ENCODE results near the gene IRF6. TPM values are rescaled to one million over a fixed set of nuclear protein-coding genes. Genes with fewer than 3 reads are reported as not detected.

IRF6 gene
- total and polyA plus RNA-seq, 2 donors = 9.3 to 25.0 TPM

GRCh38 chr1:209752890-209753289 is 53.1 kb downstream of the IRF6 start:
- Histone ChIP-seq H3K36me3 (ENCODE audit: insufficient read depth) (no peaks in the 10 kb centered on the region), H3K4me3 (ENCODE audit: low read depth, low read length) (no peak overlapping the region), H3K4me1 (ENCODE audit: insufficient read depth) (no peaks in the 10 kb centered on the region), H3K27ac (ENCODE audit: low read depth) (no peak overlapping the region)
- no peak for DNase-seq (ENCODE audit: extremely low spot score)
- WGBS = 92% methylated on average over 3 of the region's 3 CpGs

GRCh38 chr1:209751627-209752231 is 54.2 kb downstream of the IRF6 start:
- no peak for DNase-seq (ENCODE audit: extremely low spot score)
- no peaks in the 10 kb centered on the region for H3K36me3 ChIP-seq (ENCODE audit: insufficient read depth)
- no peak overlapping the region for H3K4me3 ChIP-seq (ENCODE audit: low read depth, low read length)
- WGBS = 54% methylated on average over 5 of the region's 5 CpGs
- no peaks in the 10 kb centered on the region for H3K4me1 ChIP-seq (ENCODE audit: insufficient read depth)
- no peak overlapping the region for H3K27ac ChIP-seq (ENCODE audit: low read depth)

DNA sequence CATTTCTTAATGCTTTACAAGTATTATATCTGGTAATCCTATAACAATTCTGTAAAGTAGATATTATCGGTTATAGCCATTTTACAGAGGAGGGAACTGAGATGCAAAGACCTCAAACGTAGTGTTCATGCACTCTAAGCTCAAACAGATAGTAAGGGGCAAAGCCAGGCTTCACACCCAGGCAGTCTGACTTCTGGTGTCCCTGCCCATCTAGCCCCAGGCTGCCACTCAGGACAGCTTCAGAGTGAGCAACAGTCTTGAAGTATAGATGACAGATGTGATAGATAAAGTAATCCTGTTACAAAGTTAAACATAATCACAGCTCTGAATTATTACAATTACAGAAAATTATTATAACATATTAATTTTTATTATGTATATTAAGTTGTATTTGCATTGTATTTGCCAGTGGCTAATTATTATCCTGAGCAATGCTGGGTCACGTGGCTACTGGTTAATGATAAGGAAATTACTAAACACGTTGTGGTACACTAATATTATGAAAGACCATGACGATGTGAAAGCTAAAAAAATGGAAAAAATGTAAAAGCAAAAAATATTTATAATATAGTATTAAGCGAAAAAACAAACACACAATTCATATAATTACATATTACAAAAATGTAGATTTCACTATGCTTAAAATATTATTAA is 56.1 kb downstream of the IRF6 start:
- Histone ChIP-seq H3K4me1 (ENCODE audit: insufficient read depth) (no peaks in the 10 kb centered on the region), H3K36me3 (ENCODE audit: insufficient read depth) (no peaks in the 10 kb centered on the region), H3K27ac (ENCODE audit: low read depth) (no peak overlapping the region), H3K4me3 (ENCODE audit: low read depth, low read length) (no peak overlapping the region)
- WGBS = 75% methylated on average over 6 of the region's 6 CpGs
- DNase-seq (ENCODE audit: extremely low spot score) = no peak

- WGBS = 72% methylated on average over 2 of the region's 2 CpGs
Observed at GRCh38 chr1:209749205-209749604, 56.7 kb downstream of the IRF6 start.

GRCh38 chr1:209748620-209749019 is 57.3 kb downstream of the IRF6 start:
- Histone ChIP-seq H3K36me3 (ENCODE audit: insufficient read depth) (no peaks in the 10 kb centered on the region), H3K4me1 (ENCODE audit: insufficient read depth) (no peaks in the 10 kb centered on the region), H3K27ac (ENCODE audit: low read depth) (no peak overlapping the region), H3K4me3 (ENCODE audit: low read depth, low read length) (no peak overlapping the region)
- 61% methylated on average over 4 of the region's 4 CpGs for WGBS
- no peak for DNase-seq (ENCODE audit: extremely low spot score)

More at GRCh38 chr1:209749205-209749604, 56.7 kb downstream of the IRF6 start:
- Histone ChIP-seq H3K27ac (ENCODE audit: low read depth) (no peak overlapping the region), H3K4me1 (ENCODE audit: insufficient read depth) (no peaks in the 10 kb centered on the region), H3K36me3 (ENCODE audit: insufficient read depth) (no peaks in the 10 kb centered on the region), H3K4me3 (ENCODE audit: low read depth, low read length) (no peak overlapping the region)
- DNase-seq (ENCODE audit: extremely low spot score) = no peak

DNA sequence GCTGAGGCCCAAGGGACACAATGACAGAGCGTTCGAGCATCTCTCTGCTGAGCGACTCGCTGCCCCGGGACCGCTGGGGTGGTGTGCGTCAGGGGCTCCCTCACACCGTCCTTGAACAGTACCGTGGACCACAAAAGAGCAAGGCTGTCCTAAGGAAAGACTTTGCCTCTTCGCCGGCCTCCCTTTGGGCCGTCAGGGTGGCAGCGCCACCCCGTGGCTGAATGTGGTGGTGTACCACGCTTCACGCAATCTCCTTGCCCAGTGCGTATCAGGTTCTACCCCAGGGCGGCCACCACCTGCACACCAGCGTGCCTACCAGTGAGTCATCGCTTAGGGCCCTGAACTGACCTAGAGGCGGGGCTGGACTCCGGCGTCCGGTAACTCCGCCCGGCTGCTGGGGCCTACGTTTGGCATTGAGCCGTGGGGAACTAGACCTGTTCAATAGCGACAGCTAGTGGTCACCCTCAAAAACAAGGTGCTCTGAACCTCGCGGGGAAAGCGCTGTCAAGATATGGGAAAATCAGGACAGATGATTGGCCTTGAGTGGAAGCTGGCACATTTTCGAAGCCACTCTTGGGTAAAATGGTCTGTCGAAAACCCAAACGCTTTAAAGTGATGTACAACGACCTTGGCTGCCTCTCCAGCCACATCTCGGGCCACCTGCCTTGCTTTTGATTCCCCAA is 58.2 kb downstream of the IRF6 start:
- 13% methylated on average over 37 of the region's 37 CpGs for WGBS
- Histone ChIP-seq H3K4me1 (ENCODE audit: insufficient read depth) (no peaks in the 10 kb centered on the region), H3K4me3 (ENCODE audit: low read depth, low read length) (no peak overlapping the region), H3K27ac (ENCODE audit: low read depth) (peak overlapping the region; percentile 14), H3K36me3 (ENCODE audit: insufficient read depth) (no peaks in the 10 kb centered on the region)
- peak; percentile 70 for DNase-seq (ENCODE audit: extremely low spot score)

DNA sequence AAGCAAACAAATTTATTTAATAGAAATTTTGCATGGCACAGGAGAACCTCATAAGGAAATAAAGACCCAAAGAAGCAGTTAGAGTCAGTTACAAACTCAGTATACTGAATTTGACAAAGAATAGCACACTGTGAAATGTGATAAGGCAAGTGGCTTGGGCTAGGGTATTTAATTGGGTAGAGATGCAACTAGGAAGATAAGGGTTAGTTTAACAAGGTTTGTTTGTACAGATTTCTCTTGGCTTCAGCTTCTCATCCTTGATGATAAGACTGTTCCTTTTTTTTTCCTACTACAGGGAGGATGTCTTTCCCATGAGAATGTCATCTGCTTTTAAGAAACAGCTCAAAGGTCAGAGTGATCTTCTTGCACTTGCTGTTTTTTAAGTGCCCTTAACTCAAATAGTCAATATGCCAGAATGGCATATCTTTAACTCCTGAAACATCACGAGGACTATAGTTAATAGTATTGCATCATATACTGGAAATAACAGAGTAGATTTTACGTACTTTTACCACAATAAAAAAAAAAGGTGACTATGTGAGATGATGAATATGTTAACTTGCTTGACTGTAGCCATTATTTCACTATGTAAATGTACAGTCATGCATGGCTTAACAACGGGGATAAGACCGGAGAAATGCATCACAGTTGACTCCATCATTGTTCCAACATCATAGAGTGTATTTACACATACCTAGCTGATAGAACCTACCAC is 59.3 kb downstream of the IRF6 start:
- Histone ChIP-seq H3K27ac (ENCODE audit: low read depth) (no peak overlapping the region), H3K4me1 (ENCODE audit: insufficient read depth) (no peaks in the 10 kb centered on the region), H3K4me3 (ENCODE audit: low read depth, low read length) (no peak overlapping the region), H3K36me3 (ENCODE audit: insufficient read depth) (no peaks in the 10 kb centered on the region)
- 69% methylated on average over 4 of the region's 4 CpGs for WGBS
- no peak for DNase-seq (ENCODE audit: extremely low spot score)

DNA sequence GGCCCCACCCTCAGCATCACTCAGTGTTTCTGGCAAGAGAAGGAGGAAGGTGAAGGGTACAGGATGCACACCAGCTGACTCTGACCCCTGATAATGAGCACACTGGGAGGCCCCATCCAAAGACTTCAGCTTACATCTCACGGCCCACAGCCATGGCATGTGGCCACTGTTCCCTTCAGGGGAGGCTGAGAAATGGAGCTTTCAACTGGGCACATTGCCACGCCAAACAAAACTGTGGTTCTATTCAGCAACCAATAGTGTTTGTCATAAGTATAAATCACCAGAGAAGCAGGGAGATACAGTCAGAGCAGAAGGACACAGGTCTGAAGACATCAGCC is 62.8 kb downstream of the IRF6 start:
- H3K27ac ChIP-seq (ENCODE audit: low read depth) = no peak overlapping the region
- H3K4me3 ChIP-seq (ENCODE audit: low read depth, low read length) = no peak overlapping the region
- 48% methylated on average over 2 of the region's 2 CpGs for WGBS
- no peaks in the 10 kb centered on the region for H3K36me3 ChIP-seq (ENCODE audit: insufficient read depth)
- H3K4me1 ChIP-seq (ENCODE audit: insufficient read depth) = no peaks in the 10 kb centered on the region
- no peak for DNase-seq (ENCODE audit: extremely low spot score)

DNA sequence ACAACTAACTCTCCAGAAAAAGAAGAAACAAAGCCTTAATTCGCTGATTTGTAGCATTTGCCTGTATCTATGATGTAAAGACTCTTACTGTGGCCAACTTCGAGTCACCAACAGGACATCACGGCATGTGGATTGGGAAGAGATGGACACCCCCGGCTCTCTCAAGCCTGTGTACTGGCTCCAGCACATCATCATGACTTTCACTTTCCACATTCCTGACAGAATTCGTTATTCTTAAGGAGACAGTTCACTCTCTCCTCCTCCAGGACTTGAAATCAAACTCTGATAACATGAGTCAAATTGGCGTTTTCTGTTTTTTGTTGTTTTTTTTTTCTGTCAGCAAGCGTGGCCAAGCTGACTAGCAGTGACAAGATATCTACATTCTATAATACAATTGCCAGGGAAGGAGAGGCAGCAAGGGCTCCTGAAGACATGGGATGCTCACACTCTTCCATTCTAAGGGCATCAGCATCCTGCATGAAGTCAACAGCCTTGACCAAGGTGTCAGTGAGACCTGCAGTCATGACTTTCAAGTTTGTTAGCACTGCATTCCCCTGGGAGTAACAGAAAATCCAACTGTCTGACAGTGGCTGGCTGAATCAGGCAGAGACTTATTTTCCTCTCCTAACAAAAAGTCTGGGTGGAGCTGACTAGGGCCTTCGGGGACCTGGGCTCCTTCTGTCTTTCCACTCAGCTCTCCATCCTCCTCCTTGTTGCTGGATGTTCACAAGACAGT is 63.4 kb downstream of the IRF6 start:
- 39% methylated on average over 8 of the region's 8 CpGs for WGBS
- Histone ChIP-seq H3K36me3 (ENCODE audit: insufficient read depth) (no peaks in the 10 kb centered on the region), H3K27ac (ENCODE audit: low read depth) (no peak overlapping the region), H3K4me1 (ENCODE audit: insufficient read depth) (no peaks in the 10 kb centered on the region), H3K4me3 (ENCODE audit: low read depth, low read length) (no peak overlapping the region)
- DNase-seq (ENCODE audit: extremely low spot score) = no peak

DNA sequence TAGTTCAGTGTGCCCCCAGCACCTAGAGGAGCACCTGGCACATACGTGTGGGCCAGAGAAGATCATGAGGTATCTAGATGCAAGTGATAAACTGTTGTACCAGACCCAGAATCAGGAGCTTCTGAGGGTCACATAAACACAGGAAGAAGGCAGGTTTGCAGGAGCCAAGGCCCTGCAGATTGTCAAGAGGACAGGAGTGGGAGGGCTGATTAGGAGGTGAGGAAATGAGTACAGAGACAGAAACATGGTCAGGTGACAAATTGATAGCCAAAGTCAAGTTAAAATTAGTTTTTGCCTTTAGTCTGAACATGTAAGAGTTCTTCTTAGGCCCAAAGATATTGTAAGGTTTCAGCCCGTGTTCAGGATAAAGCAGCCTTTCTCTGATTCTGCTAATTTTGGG is 64.1 kb downstream of the IRF6 start:
- no peak for DNase-seq (ENCODE audit: extremely low spot score)
- Histone ChIP-seq H3K4me1 (ENCODE audit: insufficient read depth) (no peaks in the 10 kb centered on the region), H3K36me3 (ENCODE audit: insufficient read depth) (no peaks in the 10 kb centered on the region), H3K27ac (ENCODE audit: low read depth) (no peak overlapping the region), H3K4me3 (ENCODE audit: low read depth, low read length) (no peak overlapping the region)
- WGBS = 61% methylated on average over 2 of the region's 2 CpGs

DNA sequence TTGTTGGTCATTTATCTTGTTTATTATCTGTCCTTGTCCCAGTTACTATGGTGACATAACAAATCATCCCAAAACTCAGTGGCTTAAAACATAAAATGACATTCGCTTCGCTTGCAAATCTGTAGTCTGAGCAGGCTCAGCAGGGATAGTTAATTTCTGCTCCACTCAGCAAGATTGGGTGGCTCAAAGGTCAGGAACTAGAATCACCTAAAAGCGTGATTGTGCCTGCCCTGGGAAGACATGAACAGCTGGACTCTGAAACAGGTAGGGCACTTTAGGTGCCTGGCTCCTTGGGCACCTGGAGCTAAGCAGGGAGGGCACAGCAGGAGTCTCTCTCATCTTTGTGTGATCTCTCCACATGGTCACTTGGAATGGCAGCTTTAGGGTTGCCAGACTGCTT is 64.7 kb downstream of the IRF6 start:
- Histone ChIP-seq H3K4me3 (ENCODE audit: low read depth, low read length) (no peak overlapping the region), H3K4me1 (ENCODE audit: insufficient read depth) (no peaks in the 10 kb centered on the region), H3K27ac (ENCODE audit: low read depth) (no peak overlapping the region), H3K36me3 (ENCODE audit: insufficient read depth) (no peaks in the 10 kb centered on the region)
- WGBS = 80% methylated on average over 3 of the region's 3 CpGs
- no peak for DNase-seq (ENCODE audit: extremely low spot score)

DNA sequence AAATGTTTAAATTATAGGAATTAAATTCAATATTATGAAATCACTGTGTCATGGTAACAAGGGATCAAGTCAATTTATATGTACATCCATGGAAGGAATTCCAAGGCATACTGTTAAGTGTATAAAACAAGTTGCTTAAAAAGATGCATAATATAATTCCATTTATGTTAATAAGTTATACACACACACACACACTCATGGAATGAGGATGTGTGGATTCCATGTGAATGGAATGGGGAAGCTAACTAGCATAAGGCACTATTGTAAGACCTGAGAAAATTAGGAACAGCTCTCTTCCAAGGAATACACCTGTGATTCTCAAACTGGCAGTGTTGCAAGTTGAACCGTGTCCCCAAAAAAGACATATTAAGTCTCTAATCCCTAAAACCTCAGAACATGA is 67.7 kb downstream of the IRF6 start:
- WGBS = 81% methylated on average over 1 of the region's 1 CpG
- no peak for DNase-seq (ENCODE audit: extremely low spot score)

GRCh38 chr1:209737118-209737505 is 68.8 kb downstream of the IRF6 start:
- no peak for DNase-seq (ENCODE audit: extremely low spot score)
- no peak overlapping the region for H3K27ac ChIP-seq (ENCODE audit: low read depth)
- H3K36me3 ChIP-seq (ENCODE audit: insufficient read depth) = no peaks in the 10 kb centered on the region
- H3K4me3 ChIP-seq (ENCODE audit: low read depth, low read length) = no peak overlapping the region
- 90% methylated on average over 5 of the region's 5 CpGs for WGBS
- H3K4me1 ChIP-seq (ENCODE audit: insufficient read depth) = no peaks in the 10 kb centered on the region

More for the DNA sequence above, 67.7 kb downstream of the IRF6 start:
- H3K27ac ChIP-seq (ENCODE audit: low read depth) = no peak overlapping the region
- H3K4me1 ChIP-seq (ENCODE audit: insufficient read depth) = no peaks in the 10 kb centered on the region
- no peak overlapping the region for H3K4me3 ChIP-seq (ENCODE audit: low read depth, low read length)
- no peaks in the 10 kb centered on the region for H3K36me3 ChIP-seq (ENCODE audit: insufficient read depth)

Data from urinary bladder (tissue), 4 donors.